GM12878 (cell line): Measurements from ENCODE around the gene MYL11.

Experiments used
- CHD2 ChIP-seq: IDR thresholded peaks from 2 replicates; pipeline ENCODE4 v1.6.1; 2011; ENCODE audit warnings: low read depth, low read length, improper control_type of control experiment, borderline replicate concordance
- SP1 ChIP-seq: IDR thresholded peaks from one replicate; pipeline ENCODE4 v1.6.1; 2011; ENCODE audit warnings: low read depth, low read length

DNA sequence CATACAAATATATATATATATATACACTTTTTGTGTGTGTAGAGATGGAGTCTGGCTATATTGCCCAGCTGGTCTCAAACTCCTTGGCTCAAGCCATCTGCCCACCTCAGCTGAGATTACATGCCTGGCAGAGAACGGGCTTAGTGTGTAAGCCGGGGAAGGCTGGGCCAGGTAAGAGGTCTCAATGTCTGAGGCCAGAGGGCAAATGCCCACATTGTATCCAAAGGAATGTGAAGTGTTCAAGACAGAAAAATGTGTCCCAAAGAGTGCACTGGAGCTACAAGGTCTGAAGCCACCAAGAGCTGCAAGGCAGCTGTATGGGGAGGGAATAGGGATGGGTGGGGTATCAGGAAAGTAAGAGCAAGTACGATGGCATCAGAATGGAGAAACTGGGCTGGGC, 28.3 kb upstream of the MYL11 start:
- TF ChIP-seq CHD2, result no peak
- TF ChIP-seq SP1, result no peak
